H9 (cell line): Measurements from ENCODE around the gene SYNJ1. TPM values are rescaled to one million over a fixed set of nuclear protein-coding genes. Genes with fewer than 3 reads are reported as not detected.

Experiments used
- DNase-seq: peaks from one replicate; pipeline ENCODE4 v3.0.0-alpha.2; 2017
- H2AFZ ChIP-seq: one replicate; pipeline ENCODE4 v1.6.1; 2013; ENCODE audit warnings: mild to moderate bottlenecking, low read length, control low read depth, moderate library complexity
- H2AK5ac ChIP-seq: 2 replicates; pipeline ENCODE4 v1.6.1; 2013; ENCODE audit warnings: low read length, control low read depth, mixed read lengths; ENCODE audit not compliant: insufficient read length
- H2BK120ac ChIP-seq: one replicate; pipeline ENCODE4 v1.6.1; 2013; ENCODE audit warnings: low read depth, mild to moderate bottlenecking, low read length, control low read depth, inconsistent platforms; ENCODE audit not compliant: poor library complexity, severe bottlenecking
- H2BK12ac ChIP-seq: 2 replicates; pipeline ENCODE4 v1.6.1; 2013; ENCODE audit warnings: low read length, control low read depth, mixed read lengths, low read depth; ENCODE audit not compliant: insufficient read length
- H2BK15ac ChIP-seq: 2 replicates; pipeline ENCODE4 v1.6.1; 2013; ENCODE audit warnings: low read depth, low read length, control low read depth
- H2BK20ac ChIP-seq: one replicate; pipeline ENCODE4 v1.6.1; 2013; ENCODE audit warnings: low read depth, mild to moderate bottlenecking, low read length, control low read depth, inconsistent platforms; ENCODE audit not compliant: poor library complexity, severe bottlenecking
- H2BK5ac ChIP-seq: 2 replicates; pipeline ENCODE4 v1.6.1; 2013; ENCODE audit warnings: low read length, control low read depth, mixed read lengths; ENCODE audit not compliant: insufficient read length
- H3K14ac ChIP-seq: 2 replicates; pipeline ENCODE4 v1.6.1; 2013; ENCODE audit warnings: low read length, control low read depth; ENCODE audit not compliant: insufficient read depth
- H3K18ac ChIP-seq: 2 replicates; pipeline ENCODE4 v1.6.1; 2013; ENCODE audit warnings: low read depth, mild to moderate bottlenecking, mixed read lengths, low read length, control low read depth; ENCODE audit not compliant: insufficient read length
- H3K23ac ChIP-seq: 2 replicates; pipeline ENCODE4 v1.6.1; 2013; ENCODE audit warnings: low read length, control low read depth, mixed read lengths, low read depth; ENCODE audit not compliant: insufficient read length
- H3K23me2 ChIP-seq: 2 replicates; pipeline ENCODE4 v1.6.1; 2013; ENCODE audit warnings: low read depth, mild to moderate bottlenecking, mixed read lengths, low read length, control low read depth; ENCODE audit not compliant: insufficient read length, poor library complexity, severe bottlenecking
- H3K27ac ChIP-seq: 2 replicates; pipeline ENCODE4 v1.5.1; 2013; ENCODE audit warnings: low read length, control low read depth, mixed read lengths, low read depth; ENCODE audit not compliant: insufficient read length
- H3K27me3 ChIP-seq: 2 replicates; pipeline ENCODE4 v1.6.1; 2013; ENCODE audit warnings: low read length, control low read depth, inconsistent platforms; ENCODE audit not compliant: insufficient read depth
- H3K4ac ChIP-seq: 2 replicates; pipeline ENCODE4 v1.6.1; 2013; ENCODE audit warnings: low read depth, mild to moderate bottlenecking, control low read depth, inconsistent platforms, low read length, moderate library complexity
- H3K4me1 ChIP-seq: 2 replicates; pipeline ENCODE4 v1.6.1; 2013; ENCODE audit warnings: low read length, control low read depth, inconsistent platforms; ENCODE audit not compliant: insufficient read depth
- H3K4me2 ChIP-seq: 2 replicates; pipeline ENCODE4 v1.6.1; 2013; ENCODE audit warnings: low read length, control low read depth, mixed read lengths; ENCODE audit not compliant: insufficient read length, insufficient read depth
- H3K56ac ChIP-seq: 2 replicates; pipeline ENCODE4 v1.6.1; 2013; ENCODE audit warnings: low read depth, mild to moderate bottlenecking, mixed read lengths, low read length, control low read depth; ENCODE audit not compliant: insufficient read length
- H3K79me1 ChIP-seq: 2 replicates; pipeline ENCODE4 v1.6.1; 2013; ENCODE audit warnings: low read depth, mild to moderate bottlenecking, moderate library complexity, low read length, control low read depth, inconsistent platforms; ENCODE audit not compliant: insufficient read depth, poor library complexity, severe bottlenecking
- H3K79me2 ChIP-seq: 2 replicates; pipeline ENCODE4 v1.6.1; 2013; ENCODE audit warnings: low read length, control low read depth, inconsistent platforms; ENCODE audit not compliant: insufficient read depth
- H3K9ac ChIP-seq: 2 replicates; pipeline ENCODE4 v1.6.1; 2013; ENCODE audit warnings: low read length, control low read depth, mixed read lengths; ENCODE audit not compliant: insufficient read length; ENCODE audit errors: extremely low read depth
- H3K9me3 ChIP-seq: one replicate; pipeline ENCODE4 v1.6.1; 2013; ENCODE audit warnings: low read depth, low read length, inconsistent platforms; ENCODE audit not compliant: control insufficient read depth
- H3T11ph ChIP-seq: one replicate; pipeline ENCODE4 v1.6.1; 2013; ENCODE audit warnings: mild to moderate bottlenecking, low read length, control low read depth, inconsistent platforms
- H4K20me1 ChIP-seq: one replicate; pipeline ENCODE4 v1.6.1; 2013; ENCODE audit not compliant: control insufficient read depth, insufficient read length, insufficient read depth
- H4K5ac ChIP-seq: 2 replicates; pipeline ENCODE4 v1.6.1; 2013; ENCODE audit warnings: low read depth, mild to moderate bottlenecking, mixed read lengths, low read length, control low read depth; ENCODE audit not compliant: insufficient read length
- H4K8ac ChIP-seq: replicated peaks from 2 replicates; pipeline ENCODE4 v1.6.1; 2013; ENCODE audit warnings: low read length, control low read depth, mixed read lengths, low read depth; ENCODE audit not compliant: insufficient read length
- H4K91ac ChIP-seq: 2 replicates; pipeline ENCODE4 v1.6.1; 2013; ENCODE audit warnings: low read depth, mild to moderate bottlenecking, moderate library complexity, mixed read lengths, low read length, control low read depth; ENCODE audit not compliant: insufficient read length
- H3K27ac Mint-ChIP-seq, 3 experiments: 2 replicates in 2 of 3; 3 replicates in 1 of 3; pipeline ENCODE4 v1.8.0; 2020 to 2021; ENCODE audit warnings: mixed read lengths in 3 of 3, mild to moderate bottlenecking in 1 of 3, moderate library complexity in 1 of 3
- H3K27me3 Mint-ChIP-seq: 2 replicates; pipeline ENCODE4 v1.8.0; 2021; ENCODE audit warnings: low read depth, mild to moderate bottlenecking, moderate library complexity, mixed read lengths
- H3K36me3 Mint-ChIP-seq, 3 experiments: 2 replicates in 2 of 3; 3 replicates in 1 of 3; pipeline ENCODE4 v1.8.0; 2020 to 2021; ENCODE audit warnings: low read depth in 3 of 3, mixed read lengths in 3 of 3; ENCODE audit not compliant: insufficient read depth in 1 of 3
- H3K4me1 Mint-ChIP-seq, 2 experiments: 2 replicates each; pipeline ENCODE4 v1.8.0; 2020; ENCODE audit warnings: mixed read lengths in 2 of 2
- H3K4me3 Mint-ChIP-seq, 2 experiments: 2 replicates in 1 of 2; 3 replicates in 1 of 2; pipeline ENCODE4 v1.8.0; 2020 to 2021; ENCODE audit warnings: mild to moderate bottlenecking in 2 of 2, mixed read lengths in 2 of 2, moderate library complexity in 1 of 2
- H3K9me3 Mint-ChIP-seq, 2 experiments: 2 replicates in 1 of 2; 3 replicates in 1 of 2; pipeline ENCODE4 v1.8.0; 2020; ENCODE audit warnings: mild to moderate bottlenecking in 2 of 2, mixed read lengths in 2 of 2, moderate library complexity in 1 of 2
- total RNA-seq: library from RNA; stranded (reverse); gene quantifications from 2 replicates; pipeline ENCODE4 v1.2.1, GENCODE V29; 2021
- TF ChIP-seq, protein P1 (sequence below): fragments of 200-600 bp; sonication (generic); conservative IDR thresholded peaks from 3 replicates; pipeline ENCODE4 v1.8.0; 2021; ENCODE audit warnings: antibody characterized with exemption, mild to moderate bottlenecking

SYNJ1 gene
- total RNA-seq, 1 experiment from 2014 or later = 7.1 TPM

DNA sequence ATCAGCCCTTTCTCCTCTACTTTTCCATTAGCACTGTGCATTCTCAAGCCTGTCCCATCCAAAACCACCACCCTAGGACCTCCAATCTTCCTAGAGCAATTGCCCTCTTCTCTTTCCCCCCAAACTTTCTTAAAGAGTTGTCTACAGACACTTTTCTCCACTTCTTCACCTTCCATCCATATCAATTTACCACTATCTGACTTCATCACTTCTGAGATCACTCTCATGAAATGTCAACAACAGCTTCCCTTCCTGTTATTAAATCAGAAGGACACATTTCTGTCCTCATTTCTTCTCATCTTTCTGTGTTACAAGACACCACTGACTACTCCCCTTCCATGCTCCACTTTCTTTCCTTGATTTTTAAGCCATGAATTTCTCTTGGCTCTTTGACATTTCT is 79.6 kb downstream of the SYNJ1 start:
- H3K4me1 Mint-ChIP-seq = peaks cover 15% of the 10 kb centered on the region in 2 experiments
- Histone ChIP-seq H4K20me1 (no peaks in the 10 kb centered on the region), H3K9me3 (no peaks in the 10 kb centered on the region), H3K4me1 (no peaks in the 10 kb centered on the region), H4K5ac (no peak overlapping the region), H3K27me3 (no peaks in the 10 kb centered on the region), H3K23ac (no peak overlapping the region), H3K56ac (no peak overlapping the region), H3K23me2 (peaks cover 2% of the 10 kb centered on the region), H2AK5ac (no peak overlapping the region), H3K4ac (no peak overlapping the region), H3T11ph (no peak overlapping the region), H3K18ac (no peak overlapping the region), H3K14ac (no peak overlapping the region), H2BK12ac (no peak overlapping the region), H2BK15ac (no peak overlapping the region), H2BK5ac (no peak overlapping the region), H3K4me2 (no peak overlapping the region), H4K8ac (no peak overlapping the region), H2BK20ac (no peak overlapping the region), H3K9ac (no peak overlapping the region), H3K27ac (no peak overlapping the region), H3K79me1 (no peaks in the 10 kb centered on the region), H3K79me2 (no peaks in the 10 kb centered on the region), H2BK120ac (no peak overlapping the region), H2AFZ (no peak overlapping the region), H4K91ac (no peak overlapping the region)
- no peaks in the 10 kb centered on the region for H3K36me3 Mint-ChIP-seq
- H3K9me3 Mint-ChIP-seq = no peaks in the 10 kb centered on the region
- H3K4me3 Mint-ChIP-seq = no peak overlapping the region
- no peaks in the 10 kb centered on the region for H3K27me3 Mint-ChIP-seq
- TF ChIP-seq, protein P1, sequence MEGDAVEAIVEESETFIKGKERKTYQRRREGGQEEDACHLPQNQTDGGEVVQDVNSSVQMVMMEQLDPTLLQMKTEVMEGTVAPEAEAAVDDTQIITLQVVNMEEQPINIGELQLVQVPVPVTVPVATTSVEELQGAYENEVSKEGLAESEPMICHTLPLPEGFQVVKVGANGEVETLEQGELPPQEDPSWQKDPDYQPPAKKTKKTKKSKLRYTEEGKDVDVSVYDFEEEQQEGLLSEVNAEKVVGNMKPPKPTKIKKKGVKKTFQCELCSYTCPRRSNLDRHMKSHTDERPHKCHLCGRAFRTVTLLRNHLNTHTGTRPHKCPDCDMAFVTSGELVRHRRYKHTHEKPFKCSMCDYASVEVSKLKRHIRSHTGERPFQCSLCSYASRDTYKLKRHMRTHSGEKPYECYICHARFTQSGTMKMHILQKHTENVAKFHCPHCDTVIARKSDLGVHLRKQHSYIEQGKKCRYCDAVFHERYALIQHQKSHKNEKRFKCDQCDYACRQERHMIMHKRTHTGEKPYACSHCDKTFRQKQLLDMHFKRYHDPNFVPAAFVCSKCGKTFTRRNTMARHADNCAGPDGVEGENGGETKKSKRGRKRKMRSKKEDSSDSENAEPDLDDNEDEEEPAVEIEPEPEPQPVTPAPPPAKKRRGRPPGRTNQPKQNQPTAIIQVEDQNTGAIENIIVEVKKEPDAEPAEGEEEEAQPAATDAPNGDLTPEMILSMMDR = no peak
- DNase-seq = no peak
- H3K27ac Mint-ChIP-seq = no peak overlapping the region
